ENCODE measurements around the gene MATR3.
A peak's percentile ranks its signal among the peaks of the same experiment; 100 is the strongest.
"Not testable (repeated sequence)": the region's sequence is repeated elsewhere in the genome, so short reads cannot be mapped to it uniquely, and the experiment has no call there.

Gene MATR3

GRCh38 chr5:139293507-139294373 lies at the start of gene MATR3:
Gene MATR3 (plus strand): TSS chr5:139293740. CDS start chr5:139307416, 13,676 bp downstream.
- peak; percentile 88 for DNase-seq

- no peak for DNase-seq
Observed at GRCh38 chr5:139245637-139246339, 47.8 kb upstream of the MATR3 start.

- no peak for DNase-seq
Observed at GRCh38 chr5:139246394-139246793, 47.1 kb upstream of the MATR3 start.

- DNase-seq = no peak
Observed at GRCh38 chr5:139248826-139249453, 44.6 kb upstream of the MATR3 start.

GRCh38 chr5:139251281-139251687 lies 42.3 kb upstream of the MATR3 start:
- DNase-seq = peak; percentile 13

GRCh38 chr5:139251695-139252288 lies 41.7 kb upstream of the MATR3 start:
- no peak for DNase-seq

- DNase-seq = no peak
Observed at GRCh38 chr5:139253115-139253514, 40.4 kb upstream of the MATR3 start.

GRCh38 chr5:139256820-139257219 lies 36.7 kb upstream of the MATR3 start:
- DNase-seq = no peak

- DNase-seq = no peak
Observed at GRCh38 chr5:139262059-139262741, 31.3 kb upstream of the MATR3 start.

- peak; percentile 47 for DNase-seq
Observed at GRCh38 chr5:139262742-139263445, 30.6 kb upstream of the MATR3 start.

- no peak for DNase-seq
Observed at GRCh38 chr5:139263536-139263935, 30.0 kb upstream of the MATR3 start.

GRCh38 chr5:139263946-139264345 lies 29.6 kb upstream of the MATR3 start:
- no peak for DNase-seq

- no peak for DNase-seq
Observed at GRCh38 chr5:139265001-139265400, 28.5 kb upstream of the MATR3 start.

- no peak for DNase-seq
Observed at GRCh38 chr5:139266236-139266635, 27.3 kb upstream of the MATR3 start.

- DNase-seq = no peak
Observed at GRCh38 chr5:139267481-139267880, 26.1 kb upstream of the MATR3 start.

GRCh38 chr5:139268364-139269202 lies 25.0 kb upstream of the MATR3 start:
- DNase-seq = no peak

- not testable (repeated sequence) for DNase-seq
Observed at GRCh38 chr5:139270718-139271117, 22.8 kb upstream of the MATR3 start.

GRCh38 chr5:139271201-139272027 lies 22.1 kb upstream of the MATR3 start:
- DNase-seq = no peak

GRCh38 chr5:139272471-139273321 lies 20.8 kb upstream of the MATR3 start:
- DNase-seq = no peak
